ENCODE measurements around the gene EIF3F.

- no peak for TF ChIP-seq POLR2AphosphoS5 (IDR thresholded peaks at IDR 0.05; ENCODE audit: low read depth, low read length)
- no peak for TF ChIP-seq REST (IDR thresholded peaks at IDR 0.05; ENCODE audit: insufficient read depth in 1 of 2, low read depth in 2 of 2, low read length in 2 of 2)
These were observed 37.2 kb upstream of the EIF3F start for GRCh38 chr11:7949934-7950333.

All from PFSK-1 (cell line).